GM12865 (cell line): ENCODE data around the gene P4HB.
"Not testable (repeated sequence)": the region's sequence is repeated elsewhere in the genome, so short reads cannot be mapped to it uniquely, and the experiment has no call there.

ENCODE experiments used
- DNase-seq: peaks from one replicate; pipeline ENCODE4 v3.0.0; 2010; ENCODE audit warnings: low read depth
- H3K4me3 ChIP-seq: 2 replicates; pipeline ENCODE4 v1.5.1; 2011; ENCODE audit warnings: mild to moderate bottlenecking, low read depth, low read length, control low read depth
- TF ChIP-seq, protein P1 (sequence below): IDR thresholded peaks from 2 replicates; pipeline ENCODE4 v1.5.1; 2011; ENCODE audit warnings: low read length, control low read depth, low read depth, inconsistent platforms; ENCODE audit not compliant: insufficient read depth; ENCODE audit errors: missing control alignments

Gene P4HB

DNA sequence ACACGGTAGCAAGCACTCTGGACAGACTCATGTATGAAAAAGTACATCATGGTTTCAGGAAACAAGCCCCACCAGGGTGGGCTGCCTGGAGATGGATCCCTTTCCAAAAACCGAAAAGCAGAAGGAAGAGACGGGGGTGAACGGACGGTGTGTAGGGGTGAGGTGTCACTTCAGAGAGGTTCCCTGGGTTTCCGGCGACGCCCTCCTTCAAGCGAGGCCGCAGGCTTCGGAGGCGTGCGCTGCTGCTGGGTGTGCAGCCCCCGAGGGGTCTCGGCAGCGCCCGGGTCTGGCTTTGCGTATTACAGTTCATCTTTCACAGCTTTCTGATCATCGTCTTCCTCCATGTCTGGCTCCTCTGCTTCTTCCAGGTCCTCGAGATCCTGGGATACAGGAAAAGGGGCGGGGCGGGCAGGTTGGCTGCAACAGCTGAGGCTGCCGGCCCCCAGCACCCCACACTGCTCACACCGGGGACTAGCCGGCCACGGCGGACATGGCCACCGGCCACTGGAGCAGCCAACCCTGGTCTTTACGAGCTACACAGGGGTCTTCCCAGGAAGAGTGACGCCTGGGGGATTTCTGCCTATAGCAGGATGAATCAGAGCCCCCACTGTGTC is 16.5 kb downstream of the P4HB start:
- no peak for DNase-seq
- no peak overlapping the region for H3K4me3 ChIP-seq
- TF ChIP-seq, protein P1, sequence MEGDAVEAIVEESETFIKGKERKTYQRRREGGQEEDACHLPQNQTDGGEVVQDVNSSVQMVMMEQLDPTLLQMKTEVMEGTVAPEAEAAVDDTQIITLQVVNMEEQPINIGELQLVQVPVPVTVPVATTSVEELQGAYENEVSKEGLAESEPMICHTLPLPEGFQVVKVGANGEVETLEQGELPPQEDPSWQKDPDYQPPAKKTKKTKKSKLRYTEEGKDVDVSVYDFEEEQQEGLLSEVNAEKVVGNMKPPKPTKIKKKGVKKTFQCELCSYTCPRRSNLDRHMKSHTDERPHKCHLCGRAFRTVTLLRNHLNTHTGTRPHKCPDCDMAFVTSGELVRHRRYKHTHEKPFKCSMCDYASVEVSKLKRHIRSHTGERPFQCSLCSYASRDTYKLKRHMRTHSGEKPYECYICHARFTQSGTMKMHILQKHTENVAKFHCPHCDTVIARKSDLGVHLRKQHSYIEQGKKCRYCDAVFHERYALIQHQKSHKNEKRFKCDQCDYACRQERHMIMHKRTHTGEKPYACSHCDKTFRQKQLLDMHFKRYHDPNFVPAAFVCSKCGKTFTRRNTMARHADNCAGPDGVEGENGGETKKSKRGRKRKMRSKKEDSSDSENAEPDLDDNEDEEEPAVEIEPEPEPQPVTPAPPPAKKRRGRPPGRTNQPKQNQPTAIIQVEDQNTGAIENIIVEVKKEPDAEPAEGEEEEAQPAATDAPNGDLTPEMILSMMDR, result no peak

DNA sequence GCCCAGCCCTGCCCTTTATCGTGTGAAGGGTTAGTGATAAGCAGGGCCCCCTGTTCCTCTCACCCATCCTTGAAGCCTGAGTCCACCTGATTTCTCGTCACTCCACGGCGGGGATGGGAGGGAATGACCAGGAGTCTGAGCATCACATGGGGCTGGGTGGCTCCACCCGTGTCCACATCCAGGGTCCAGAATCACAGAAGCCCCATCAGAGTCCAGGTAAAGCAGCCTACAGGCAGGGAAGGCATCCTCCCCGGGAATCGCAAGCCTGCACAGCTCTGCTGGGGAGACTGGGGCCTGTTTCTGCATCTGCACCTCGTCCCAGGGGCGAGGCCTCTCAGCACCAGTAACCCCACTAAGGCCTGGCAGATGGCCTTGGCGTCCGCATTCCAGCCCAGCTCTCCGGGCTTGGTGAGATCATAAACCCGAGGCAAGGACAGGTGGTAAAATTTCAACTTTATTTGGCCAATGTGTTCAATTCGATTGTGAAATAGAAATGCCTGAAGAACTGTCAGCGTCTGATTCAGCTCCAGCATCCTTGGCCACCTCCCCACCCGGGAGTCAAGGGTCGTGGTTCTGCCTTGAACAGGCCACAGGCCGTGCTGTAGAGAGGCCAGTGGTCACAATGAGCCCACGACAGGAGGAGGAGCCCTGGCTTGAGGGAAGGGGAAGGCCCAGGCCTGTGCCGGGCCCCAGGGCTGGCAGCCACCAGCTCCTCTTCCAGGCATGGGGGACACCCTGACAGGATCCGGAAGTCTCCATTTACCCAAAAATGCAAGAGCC is 17.4 kb downstream of the P4HB start:
- no peak for DNase-seq

DNA sequence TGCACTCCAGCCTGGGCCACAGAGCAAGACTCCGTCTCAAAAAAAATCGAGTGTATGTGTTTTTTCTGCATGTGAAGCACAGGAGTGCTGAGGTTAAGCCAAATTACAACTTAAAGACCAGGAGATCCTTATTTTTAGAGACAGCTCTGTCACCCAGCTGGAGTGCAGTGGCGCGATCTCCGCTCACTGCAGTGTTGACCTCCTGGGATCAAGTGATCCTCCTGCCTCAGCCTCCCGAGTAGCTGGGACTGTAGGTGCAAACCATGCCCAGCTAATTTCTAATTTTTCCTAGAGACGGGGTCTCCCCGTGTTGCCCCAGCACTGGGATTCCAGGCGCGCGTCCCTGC is 18.0 kb downstream of the P4HB start:
- TF ChIP-seq, protein P1, result no peak
- no peak for DNase-seq

More for the DNA sequence above, 17.4 kb downstream of the P4HB start:
- TF ChIP-seq, protein P1, result no peak
- H3K4me3 ChIP-seq, result no peak overlapping the region

DNA sequence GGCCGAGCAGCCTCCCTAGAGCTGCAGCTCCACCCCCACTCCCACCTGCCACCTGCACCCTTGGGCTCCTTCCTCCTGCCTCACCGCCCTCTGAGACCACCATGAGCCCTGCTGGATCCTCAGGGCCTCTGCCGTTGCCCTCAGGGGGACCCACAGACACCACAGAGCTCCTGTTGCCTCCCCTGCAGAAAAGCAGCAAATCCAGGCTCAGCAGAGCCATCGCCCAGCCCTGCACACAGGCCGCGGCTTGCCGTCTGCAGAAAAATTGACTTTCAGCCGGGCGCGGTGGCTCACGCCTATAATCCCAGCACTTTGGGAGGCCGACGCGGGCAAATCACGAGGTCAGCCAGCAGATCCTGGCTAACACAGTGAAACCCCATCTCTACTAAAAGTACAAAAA is 18.5 kb downstream of the P4HB start:
- DNase-seq, result no peak
- TF ChIP-seq, protein P1, result no peak
- H3K4me3 ChIP-seq, result no peak overlapping the region

More for the DNA sequence above, 18.0 kb downstream of the P4HB start:
- no peak overlapping the region for H3K4me3 ChIP-seq

DNA sequence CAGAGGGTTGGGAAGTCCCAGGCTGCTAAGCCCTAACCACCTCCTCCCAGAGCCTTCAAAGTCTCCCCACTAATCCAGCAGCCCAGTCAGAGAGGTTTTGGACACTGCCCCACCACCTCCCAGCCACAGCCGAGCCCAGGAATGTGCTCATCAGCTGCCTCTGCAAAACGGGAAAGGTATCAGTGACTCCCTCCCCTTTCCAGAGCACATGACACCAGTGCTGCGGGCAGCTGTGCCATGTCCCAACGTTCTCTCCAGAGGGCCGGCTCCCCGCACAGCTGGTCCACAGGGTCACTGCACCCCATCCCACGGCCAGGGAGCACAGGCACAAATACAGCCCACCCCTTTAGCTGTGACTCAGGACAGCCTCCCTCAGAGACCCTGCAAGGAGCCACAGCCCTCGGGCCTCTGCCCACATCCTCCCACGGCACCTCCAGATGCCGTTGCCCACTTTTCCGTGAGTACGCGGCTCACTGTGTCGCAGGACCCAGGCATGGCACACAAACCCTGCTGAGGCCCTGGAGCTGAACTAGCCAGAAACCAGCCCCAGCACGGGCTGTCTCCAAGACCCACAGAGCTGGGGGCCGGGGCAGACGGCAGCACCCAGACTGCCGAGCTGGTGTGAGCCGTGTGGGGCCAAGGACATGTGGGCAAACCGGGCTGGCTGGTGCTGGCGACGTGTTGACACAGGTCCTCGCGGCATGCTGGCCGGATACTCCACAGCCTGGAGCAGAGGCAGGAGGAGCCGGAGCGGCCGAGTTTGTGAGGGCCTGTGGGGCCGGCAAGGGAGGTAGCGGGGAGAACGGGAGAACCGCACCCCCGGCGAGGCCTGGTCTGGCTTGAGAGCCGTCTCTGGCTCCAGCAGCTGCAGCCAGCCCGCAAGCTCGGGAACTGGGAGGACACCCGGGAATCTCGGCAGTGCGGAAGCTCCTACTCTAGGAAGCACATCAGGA is 19.2 kb downstream of the P4HB start:
- H3K4me3 ChIP-seq, result no peak overlapping the region
- no peak for DNase-seq
- TF ChIP-seq, protein P1, result no peak

DNA sequence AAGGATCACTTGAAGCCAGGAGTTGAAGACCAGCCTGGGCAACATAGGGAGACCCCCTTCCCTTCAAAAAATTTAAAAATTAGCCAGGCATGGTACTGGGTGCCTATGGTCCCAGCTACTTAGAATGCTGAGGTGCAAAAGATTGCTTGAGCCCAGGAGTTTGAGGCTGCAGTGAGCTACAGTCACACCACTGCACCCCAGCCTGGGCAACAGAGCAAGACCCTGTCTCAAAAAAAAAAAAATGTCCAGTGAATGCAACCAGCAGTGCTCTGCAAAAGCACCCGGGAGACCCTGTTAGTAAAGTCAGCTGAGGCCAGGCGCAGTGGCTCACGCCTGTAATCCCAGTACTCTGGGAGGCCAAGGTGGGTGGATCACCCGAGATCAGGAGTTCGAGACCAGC is 20.3 kb downstream of the P4HB start:
- not testable (repeated sequence) for DNase-seq, H3K4me3 ChIP-seq

DNA sequence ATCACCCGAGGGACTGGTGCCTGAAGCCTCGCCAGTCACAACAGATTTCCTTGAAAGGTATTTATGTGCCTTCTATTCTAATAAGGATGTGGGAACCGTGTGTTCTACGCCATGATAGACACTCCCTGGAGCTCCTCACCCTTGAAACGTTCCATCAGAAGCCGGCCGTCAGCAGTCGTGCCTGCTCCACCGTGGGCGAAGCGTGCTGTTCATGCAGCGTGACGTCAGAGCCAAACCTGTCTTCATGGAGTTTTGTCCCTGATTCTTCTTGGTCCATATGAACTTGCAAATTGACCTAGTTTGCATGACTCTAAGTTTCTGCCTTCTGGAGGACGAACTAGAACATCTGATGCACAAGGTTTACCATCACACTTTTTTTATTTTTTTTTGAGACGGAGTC is 21.0 kb downstream of the P4HB start:
- no peak for DNase-seq
- TF ChIP-seq, protein P1, result no peak
- H3K4me3 ChIP-seq, result no peak overlapping the region
